HG03354 (cell line): ENCODE results near the gene TNFAIP6.
"Not testable (repeated sequence)": the region's sequence is repeated elsewhere in the genome, so short reads cannot be mapped to it uniquely, and the experiment has no call there.

Source experiments
- ATAC-seq: cut with Tn5 transposase; IDR thresholded peaks from one replicate; pipeline ENCODE4 v1.9.1; 2021; ENCODE audit warnings: mild to moderate bottlenecking; ENCODE audit not compliant: unreplicated experiment, poor library complexity, severe bottlenecking

The TNFAIP6 gene

GRCh38 chr2:151357359-151357758 is at the start of gene TNFAIP6:
TNFAIP6 (plus strand) TSS chr2:151357592; CDS start chr2:151357667, 75 bp downstream.
- ATAC-seq: no peak

GRCh38 chr2:151310313-151310712 is 47.1 kb upstream of the TNFAIP6 start:
- ATAC-seq: not testable (repeated sequence)

GRCh38 chr2:151312440-151312839 is 45.0 kb upstream of the TNFAIP6 start:
- not testable (repeated sequence) for ATAC-seq

- no peak for ATAC-seq
Measured at GRCh38 chr2:151315381-151315903, 42.0 kb upstream of the TNFAIP6 start.

- no peak for ATAC-seq
Measured at GRCh38 chr2:151325581-151326095, 31.8 kb upstream of the TNFAIP6 start.

GRCh38 chr2:151326554-151326953 is 30.8 kb upstream of the TNFAIP6 start:
- no peak for ATAC-seq

- ATAC-seq: no peak
Measured at GRCh38 chr2:151329998-151330397, 27.4 kb upstream of the TNFAIP6 start.

GRCh38 chr2:151333083-151333482 is 24.3 kb upstream of the TNFAIP6 start:
- ATAC-seq: no peak

GRCh38 chr2:151334082-151334815 is 23.1 kb upstream of the TNFAIP6 start:
- ATAC-seq: no peak

- no peak for ATAC-seq
Measured at GRCh38 chr2:151336863-151337371, 20.5 kb upstream of the TNFAIP6 start.

GRCh38 chr2:151337643-151338042 is 19.7 kb upstream of the TNFAIP6 start:
- no peak for ATAC-seq

- no peak for ATAC-seq
Measured at GRCh38 chr2:151338115-151338514, 19.3 kb upstream of the TNFAIP6 start.

GRCh38 chr2:151343073-151343472 is 14.3 kb upstream of the TNFAIP6 start:
- ATAC-seq: no peak

- ATAC-seq: not testable (repeated sequence)
Measured at GRCh38 chr2:151344191-151344590, 13.2 kb upstream of the TNFAIP6 start.

- no peak for ATAC-seq
Measured at GRCh38 chr2:151344906-151345305, 12.5 kb upstream of the TNFAIP6 start.

- ATAC-seq: no peak
Measured at GRCh38 chr2:151347294-151347693, 10.1 kb upstream of the TNFAIP6 start.

- no peak for ATAC-seq
Measured at GRCh38 chr2:151347906-151348305, 9.5 kb upstream of the TNFAIP6 start.

GRCh38 chr2:151350579-151351195 is 6.7 kb upstream of the TNFAIP6 start:
- no peak for ATAC-seq

GRCh38 chr2:151353995-151354394 is 3.4 kb upstream of the TNFAIP6 start:
- no peak for ATAC-seq

GRCh38 chr2:151354807-151355206 is 2.6 kb upstream of the TNFAIP6 start:
- ATAC-seq: no peak
